ENCODE measurements around the gene ATP6V0E1.

The ATP6V0E1 gene

DNA sequence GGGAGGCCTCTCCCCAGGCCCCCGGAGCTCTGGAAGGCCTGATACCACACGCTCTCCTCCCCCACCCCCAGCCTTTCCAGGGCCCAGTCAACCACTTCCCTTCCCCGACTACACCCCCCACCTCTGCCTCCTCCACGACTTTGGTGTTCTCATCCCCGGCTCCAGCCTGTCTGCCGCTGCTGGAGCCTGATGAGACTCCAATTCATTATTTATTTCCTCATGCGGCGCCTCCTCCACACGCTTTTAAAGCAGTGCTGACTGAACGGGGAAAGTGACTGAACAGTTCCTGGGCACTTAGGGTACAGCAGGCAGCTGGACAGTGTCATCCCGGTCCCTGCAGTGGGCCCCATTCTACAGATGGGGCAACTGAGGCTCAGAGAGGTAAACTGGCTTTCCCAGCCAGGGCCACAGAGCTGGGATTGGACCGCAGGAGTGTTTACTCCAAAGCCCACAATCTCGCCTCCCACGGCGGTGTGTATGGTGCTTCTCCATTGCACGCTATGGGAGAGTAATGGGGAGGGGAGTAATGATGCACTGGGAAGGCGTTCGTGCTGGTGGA lies 40.2 kb upstream of the ATP6V0E1 start:
- TF ChIP-seq ZBTB7A (IDR thresholded peaks at IDR 0.05; ENCODE audit: low read depth) (no peak), TAF1 (IDR thresholded peaks at IDR 0.05; ENCODE audit: low read depth) (no peak), YY1 (IDR thresholded peaks at IDR 0.05; ENCODE audit: low read depth) (no peak), FOXM1 (IDR thresholded peaks at IDR 0.05; ENCODE audit: borderline replicate concordance, low read depth) (no peak), EP300 (IDR thresholded peaks at IDR 0.05; ENCODE audit: borderline replicate concordance) (no peak), RAD21 (IDR thresholded peaks at IDR 0.05; ENCODE audit: low read depth) (no peak), CEBPB (IDR thresholded peaks at IDR 0.05) (no peak), EGR1 (IDR thresholded peaks at IDR 0.05) (no peak), TEAD4 (IDR thresholded peaks at IDR 0.05) (no peak), CREB1 (IDR thresholded peaks at IDR 0.05; ENCODE audit: low read depth) (no peak), TCF12 (IDR thresholded peaks at IDR 0.05; ENCODE audit: low read depth) (no peak), NFIC (IDR thresholded peaks at IDR 0.05) (no peak)
- TF ChIP-seq, protein P1, sequence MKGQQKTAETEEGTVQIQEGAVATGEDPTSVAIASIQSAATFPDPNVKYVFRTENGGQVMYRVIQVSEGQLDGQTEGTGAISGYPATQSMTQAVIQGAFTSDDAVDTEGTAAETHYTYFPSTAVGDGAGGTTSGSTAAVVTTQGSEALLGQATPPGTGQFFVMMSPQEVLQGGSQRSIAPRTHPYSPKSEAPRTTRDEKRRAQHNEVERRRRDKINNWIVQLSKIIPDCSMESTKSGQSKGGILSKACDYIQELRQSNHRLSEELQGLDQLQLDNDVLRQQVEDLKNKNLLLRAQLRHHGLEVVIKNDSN (IDR thresholded peaks at IDR 0.05), result no peak
- TF ChIP-seq, protein P2, sequence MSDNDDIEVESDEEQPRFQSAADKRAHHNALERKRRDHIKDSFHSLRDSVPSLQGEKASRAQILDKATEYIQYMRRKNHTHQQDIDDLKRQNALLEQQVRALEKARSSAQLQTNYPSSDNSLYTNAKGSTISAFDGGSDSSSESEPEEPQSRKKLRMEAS (IDR thresholded peaks at IDR 0.05), result no peak
- TF ChIP-seq, protein P3, sequence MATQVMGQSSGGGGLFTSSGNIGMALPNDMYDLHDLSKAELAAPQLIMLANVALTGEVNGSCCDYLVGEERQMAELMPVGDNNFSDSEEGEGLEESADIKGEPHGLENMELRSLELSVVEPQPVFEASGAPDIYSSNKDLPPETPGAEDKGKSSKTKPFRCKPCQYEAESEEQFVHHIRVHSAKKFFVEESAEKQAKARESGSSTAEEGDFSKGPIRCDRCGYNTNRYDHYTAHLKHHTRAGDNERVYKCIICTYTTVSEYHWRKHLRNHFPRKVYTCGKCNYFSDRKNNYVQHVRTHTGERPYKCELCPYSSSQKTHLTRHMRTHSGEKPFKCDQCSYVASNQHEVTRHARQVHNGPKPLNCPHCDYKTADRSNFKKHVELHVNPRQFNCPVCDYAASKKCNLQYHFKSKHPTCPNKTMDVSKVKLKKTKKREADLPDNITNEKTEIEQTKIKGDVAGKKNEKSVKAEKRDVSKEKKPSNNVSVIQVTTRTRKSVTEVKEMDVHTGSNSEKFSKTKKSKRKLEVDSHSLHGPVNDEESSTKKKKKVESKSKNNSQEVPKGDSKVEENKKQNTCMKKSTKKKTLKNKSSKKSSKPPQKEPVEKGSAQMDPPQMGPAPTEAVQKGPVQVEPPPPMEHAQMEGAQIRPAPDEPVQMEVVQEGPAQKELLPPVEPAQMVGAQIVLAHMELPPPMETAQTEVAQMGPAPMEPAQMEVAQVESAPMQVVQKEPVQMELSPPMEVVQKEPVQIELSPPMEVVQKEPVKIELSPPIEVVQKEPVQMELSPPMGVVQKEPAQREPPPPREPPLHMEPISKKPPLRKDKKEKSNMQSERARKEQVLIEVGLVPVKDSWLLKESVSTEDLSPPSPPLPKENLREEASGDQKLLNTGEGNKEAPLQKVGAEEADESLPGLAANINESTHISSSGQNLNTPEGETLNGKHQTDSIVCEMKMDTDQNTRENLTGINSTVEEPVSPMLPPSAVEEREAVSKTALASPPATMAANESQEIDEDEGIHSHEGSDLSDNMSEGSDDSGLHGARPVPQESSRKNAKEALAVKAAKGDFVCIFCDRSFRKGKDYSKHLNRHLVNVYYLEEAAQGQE (IDR thresholded peaks at IDR 0.05; ENCODE audit: low read depth), result no peak

DNA sequence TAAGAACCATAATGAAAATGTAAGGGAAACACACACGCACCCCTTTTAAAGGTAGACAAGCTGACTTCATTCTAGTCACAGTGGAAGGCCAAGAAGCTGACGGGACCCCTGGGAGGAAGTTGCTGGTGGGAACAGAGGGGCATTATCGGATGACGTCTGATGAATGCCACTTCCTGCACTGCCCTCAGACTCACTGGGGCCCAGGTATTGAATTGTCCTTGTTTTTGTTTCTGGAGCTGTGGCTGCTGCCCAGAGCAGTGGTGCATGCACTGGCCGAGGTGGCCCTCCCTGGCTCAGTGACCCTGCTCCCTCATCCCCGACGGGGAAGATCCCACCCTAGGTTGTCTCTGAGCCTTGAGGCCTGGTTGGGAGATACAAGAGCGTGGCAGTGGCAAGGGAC lies 39.7 kb upstream of the ATP6V0E1 start:
- TF ChIP-seq EGR1 (IDR thresholded peaks at IDR 0.05) (no peak), CREB1 (IDR thresholded peaks at IDR 0.05; ENCODE audit: low read depth) (no peak), CEBPB (IDR thresholded peaks at IDR 0.05) (no peak), FOXM1 (IDR thresholded peaks at IDR 0.05; ENCODE audit: borderline replicate concordance, low read depth) (no peak), YY1 (IDR thresholded peaks at IDR 0.05; ENCODE audit: low read depth) (no peak), TCF12 (IDR thresholded peaks at IDR 0.05; ENCODE audit: low read depth) (no peak), NFIC (IDR thresholded peaks at IDR 0.05) (no peak), ZBTB7A (IDR thresholded peaks at IDR 0.05; ENCODE audit: low read depth) (no peak), TEAD4 (IDR thresholded peaks at IDR 0.05) (no peak), EP300 (IDR thresholded peaks at IDR 0.05; ENCODE audit: borderline replicate concordance) (no peak), TAF1 (IDR thresholded peaks at IDR 0.05; ENCODE audit: low read depth) (no peak), RAD21 (IDR thresholded peaks at IDR 0.05; ENCODE audit: low read depth) (no peak)

DNA sequence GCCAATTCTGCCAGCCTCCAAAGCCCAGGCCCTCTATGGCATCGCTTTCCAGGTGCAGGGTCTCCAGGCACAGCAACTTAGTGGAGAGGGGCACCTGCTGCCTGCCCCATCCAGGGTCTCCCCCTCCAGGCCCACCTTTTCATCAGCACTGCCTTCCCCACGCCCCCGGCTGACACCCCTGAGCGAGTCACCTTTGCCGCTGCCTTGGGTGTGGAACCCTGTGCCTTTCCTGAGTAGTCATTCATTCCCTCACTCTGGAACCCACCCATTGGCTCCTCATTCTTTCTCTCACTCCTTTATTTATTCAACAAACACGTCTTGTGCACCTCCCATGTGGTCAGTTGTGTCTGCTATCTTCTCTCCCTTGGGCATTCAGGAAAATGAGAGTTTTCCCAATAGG lies 38.8 kb upstream of the ATP6V0E1 start:
- no peak for TF ChIP-seq NFIC (IDR thresholded peaks at IDR 0.05)

DNA sequence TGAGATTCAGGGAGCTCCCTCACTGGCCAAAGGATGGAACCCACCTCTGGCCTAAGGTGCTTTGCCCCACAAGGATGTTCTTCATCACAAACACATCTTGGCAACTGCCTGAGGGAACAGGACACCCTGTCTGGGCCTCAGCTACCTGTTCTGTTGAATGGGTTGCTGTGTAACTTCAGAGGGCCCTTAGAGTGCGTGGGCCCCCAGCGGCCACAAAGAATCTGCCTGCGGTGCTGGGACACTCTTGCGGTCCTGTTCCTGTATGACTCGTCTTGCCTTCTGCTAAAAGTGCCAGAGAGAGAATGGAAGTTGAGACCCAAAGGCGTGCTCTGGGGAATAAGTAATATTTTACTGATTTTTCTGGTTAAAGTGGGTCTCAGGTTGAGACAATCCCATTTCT lies 38.4 kb upstream of the ATP6V0E1 start:
- TF ChIP-seq CEBPB (IDR thresholded peaks at IDR 0.05), result no peak
- no peak for TF ChIP-seq ZBTB7A (IDR thresholded peaks at IDR 0.05; ENCODE audit: low read depth)
- no peak for TF ChIP-seq TEAD4 (IDR thresholded peaks at IDR 0.05)
- TF ChIP-seq YY1 (IDR thresholded peaks at IDR 0.05; ENCODE audit: low read depth), result no peak
- TF ChIP-seq TCF12 (IDR thresholded peaks at IDR 0.05; ENCODE audit: low read depth), result no peak
- no peak for TF ChIP-seq EP300 (IDR thresholded peaks at IDR 0.05; ENCODE audit: borderline replicate concordance)
- TF ChIP-seq, protein P1 (IDR thresholded peaks at IDR 0.05), result no peak
- TF ChIP-seq EGR1 (IDR thresholded peaks at IDR 0.05), result no peak
- TF ChIP-seq, protein P2 (IDR thresholded peaks at IDR 0.05), result no peak
- TF ChIP-seq NFIC (IDR thresholded peaks at IDR 0.05), result no peak
- TF ChIP-seq FOXM1 (IDR thresholded peaks at IDR 0.05; ENCODE audit: borderline replicate concordance, low read depth), result no peak
- TF ChIP-seq CREB1 (IDR thresholded peaks at IDR 0.05; ENCODE audit: low read depth), result no peak
- TF ChIP-seq, protein P3 (IDR thresholded peaks at IDR 0.05; ENCODE audit: low read depth), result no peak
- no peak for TF ChIP-seq TAF1 (IDR thresholded peaks at IDR 0.05; ENCODE audit: low read depth)
- no peak for TF ChIP-seq RAD21 (IDR thresholded peaks at IDR 0.05; ENCODE audit: low read depth)

DNA sequence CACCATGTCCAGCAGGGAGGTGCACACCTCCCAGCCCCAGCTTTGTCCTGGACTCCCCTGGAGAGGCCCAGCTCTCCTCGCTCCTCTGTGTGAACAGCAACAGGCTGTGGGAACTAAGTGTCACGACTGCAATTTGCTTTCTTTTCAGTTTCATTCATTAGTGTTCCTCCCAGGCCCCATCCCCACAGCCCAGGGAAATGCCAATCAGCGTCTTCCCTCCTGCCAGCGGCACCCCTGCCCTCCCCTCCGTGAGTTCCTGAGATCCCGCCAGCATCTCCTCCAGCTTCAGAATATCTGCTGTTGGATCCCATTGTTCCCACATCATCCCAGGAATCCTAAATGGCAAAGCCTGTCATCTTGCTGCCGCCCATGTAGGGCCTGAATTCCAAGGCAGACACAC lies 37.4 kb upstream of the ATP6V0E1 start:
- TF ChIP-seq, protein P3 (IDR thresholded peaks at IDR 0.05; ENCODE audit: low read depth), result no peak
- TF ChIP-seq FOXM1 (IDR thresholded peaks at IDR 0.05; ENCODE audit: borderline replicate concordance, low read depth), result no peak
